ENCODE data around the gene LDHA.
A peak's percentile ranks its signal among the peaks of the same experiment; 100 is the strongest.

LDHA gene

GRCh38 chr11:18394275-18394927 is at the start of gene LDHA:
LDHA (plus strand) TSS chr11:18394563; CDS start chr11:18396843, 2,280 bp downstream.
- TF ChIP-seq ZFX (IDR thresholded peaks at IDR 0.05; ENCODE audit: borderline replicate concordance), result no peak
- no peak for TF ChIP-seq CTCF (IDR thresholded peaks at IDR 0.05)

GRCh38 chr11:18347471-18348125 is 46.8 kb upstream of the LDHA start:
- no peak overlapping the region for H3K27ac ChIP-seq

More at GRCh38 chr11:18394275-18394927, at the start of gene LDHA:
- H3K27ac ChIP-seq, result peak within 1 kb of the TSS; percentile 91

GRCh38 chr11:18352581-18352980 is 41.8 kb upstream of the LDHA start:
- H3K27ac ChIP-seq, result no peak overlapping the region
- TF ChIP-seq ZFX (IDR thresholded peaks at IDR 0.05; ENCODE audit: borderline replicate concordance) (no peak), CTCF (IDR thresholded peaks at IDR 0.05) (no peak)

More at GRCh38 chr11:18347471-18348125, 46.8 kb upstream of the LDHA start:
- TF ChIP-seq CTCF (IDR thresholded peaks at IDR 0.05), result no peak
- TF ChIP-seq ZFX (IDR thresholded peaks at IDR 0.05; ENCODE audit: borderline replicate concordance), result no peak

- TF ChIP-seq CTCF (IDR thresholded peaks at IDR 0.05) (no peak), ZFX (IDR thresholded peaks at IDR 0.05; ENCODE audit: borderline replicate concordance) (no peak)
- H3K27ac ChIP-seq, result no peak overlapping the region
These were observed 35.7 kb upstream of the LDHA start for GRCh38 chr11:18358646-18359045.

GRCh38 chr11:18361154-18361553 is 33.2 kb upstream of the LDHA start:
- no peak overlapping the region for H3K27ac ChIP-seq
- TF ChIP-seq ZFX (IDR thresholded peaks at IDR 0.05; ENCODE audit: borderline replicate concordance) (no peak), CTCF (IDR thresholded peaks at IDR 0.05) (no peak)

- TF ChIP-seq ZFX (IDR thresholded peaks at IDR 0.05; ENCODE audit: borderline replicate concordance), result no peak
- TF ChIP-seq CTCF (IDR thresholded peaks at IDR 0.05), result no peak
- no peak overlapping the region for H3K27ac ChIP-seq
These were observed 29.8 kb upstream of the LDHA start for GRCh38 chr11:18364495-18365073.

GRCh38 chr11:18365741-18366140 is 28.6 kb upstream of the LDHA start:
- no peak overlapping the region for H3K27ac ChIP-seq
- TF ChIP-seq CTCF (IDR thresholded peaks at IDR 0.05) (no peak), ZFX (IDR thresholded peaks at IDR 0.05; ENCODE audit: borderline replicate concordance) (no peak)
